ENCODE results near the gene ZNF516. TPM values are rescaled to one million over a fixed set of nuclear protein-coding genes. Genes with fewer than 3 reads are reported as not detected.

The ZNF516 gene
- total and polyA plus RNA-seq, 10 of the 15 experiments (the other 5 are each of a cell fraction or from before 2014, with no cell fraction given) = 2.0 to 32.0 (median 8.3) TPM

DNA sequence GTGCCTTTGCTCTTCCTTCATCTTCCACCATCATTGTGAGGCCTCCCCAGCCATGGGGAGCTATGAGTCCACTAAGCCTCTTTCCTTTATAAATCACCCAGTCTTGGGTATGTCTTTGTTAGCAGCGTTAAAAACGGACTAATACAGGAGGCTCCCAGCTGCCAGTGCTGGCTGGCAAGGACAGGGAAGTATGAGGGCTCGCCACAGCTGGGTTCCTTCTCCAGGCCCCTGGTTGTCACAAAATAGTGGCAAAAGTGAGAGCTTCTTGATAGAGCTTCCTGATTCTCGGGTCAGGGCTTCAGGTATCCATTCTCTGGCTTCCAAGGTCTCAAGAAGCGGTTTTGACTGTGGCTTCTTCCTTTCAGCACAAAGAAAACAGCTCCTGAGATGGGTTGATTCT is 85.0 kb downstream of the ZNF516 start:
- Histone ChIP-seq H3K79me2 (ENCODE audit: control insufficient read depth, insufficient read depth, low read length) (peaks cover 25% of the 10 kb centered on the region), H2AFZ (ENCODE audit: control insufficient read depth, low read depth, low read length) (no peak overlapping the region), H3K36me3 (ENCODE audit: control insufficient read depth in 2 of 2, insufficient read depth in 2 of 2, low read length in 1 of 2) (peaks cover 0 to 3% of the 10 kb centered on the region in 2 experiments), H3K4me2 (ENCODE audit: control insufficient read depth, insufficient read depth) (no peak overlapping the region; the same call in 1 of the 2 replicates), H3K27ac (ENCODE audit: control insufficient read depth, insufficient read depth) (peak overlapping the region; percentile 46; the same call in 1 of the 2 replicates), H3K4me3 (no peak overlapping the region), H3K9me3 (replicated peaks; ENCODE audit: control insufficient read depth, insufficient read depth, low read length) (peaks cover 4% of the 10 kb centered on the region; the same call in 2 of the 3 replicates), H3K4me1 (ENCODE audit: control insufficient read depth, insufficient read depth, low read length) (peaks cover 13% of the 10 kb centered on the region), H4K20me1 (ENCODE audit: control insufficient read depth, insufficient read depth) (no peaks in the 10 kb centered on the region), H3K27me3 (replicated peaks in 1 of 2; ENCODE audit: control insufficient read depth in 2 of 2, insufficient read depth in 2 of 2, low read length in 1 of 2) (no peaks in the 10 kb centered on the region), H3K9ac (ENCODE audit: control insufficient read depth, insufficient read depth, low read length) (no peak overlapping the region)
- intact Hi-C loops (cut with micrococcal nuclease; ENCODE audit: unreplicated experiment) (loop anchor here (5.0 kb wide), 1 partner anchor 82 kb away; no protein-coding TSS in a partner anchor), in situ Hi-C loops (cut with MboI) (no loop called here)
- POLR2A ChIA-PET = interaction anchor here (1.2 kb wide), 1 partner anchor 91 kb away, joined by 4 read pairs; no protein-coding TSS in a partner anchor
- ATAC-seq = no peak
- BruUV-seq (replicated peaks) = no TSS peak
- no peak for TF ChIP-seq RB1 (IDR thresholded peaks at IDR 0.05; ENCODE audit: borderline replicate concordance)
- no peak for TF ChIP-seq NR2F1 (conservative IDR thresholded peaks at IDR 0.05)
- no peak for TF ChIP-seq MYB (IDR thresholded peaks at IDR 0.05; ENCODE audit: borderline replicate concordance, low read depth, low read length)
- TF ChIP-seq, protein P1, sequence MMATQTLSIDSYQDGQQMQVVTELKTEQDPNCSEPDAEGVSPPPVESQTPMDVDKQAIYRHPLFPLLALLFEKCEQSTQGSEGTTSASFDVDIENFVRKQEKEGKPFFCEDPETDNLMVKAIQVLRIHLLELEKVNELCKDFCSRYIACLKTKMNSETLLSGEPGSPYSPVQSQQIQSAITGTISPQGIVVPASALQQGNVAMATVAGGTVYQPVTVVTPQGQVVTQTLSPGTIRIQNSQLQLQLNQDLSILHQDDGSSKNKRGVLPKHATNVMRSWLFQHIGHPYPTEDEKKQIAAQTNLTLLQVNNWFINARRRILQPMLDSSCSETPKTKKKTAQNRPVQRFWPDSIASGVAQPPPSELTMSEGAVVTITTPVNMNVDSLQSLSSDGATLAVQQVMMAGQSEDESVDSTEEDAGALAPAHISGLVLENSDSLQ (IDR thresholded peaks at IDR 0.05) = no peak
- 49% methylated on average over 5 of the region's 5 CpGs for WGBS (ENCODE audit: insufficient coverage, insufficient replicate concordance, low lambda C conversion rate, missing lambda C conversion rate)
- CTCF ChIA-PET = interaction anchor here (1.5 to 4.0 kb wide), 2 partner anchors 11 to 299 kb away, joined by 5 to 27 read pairs; no protein-coding TSS in a partner anchor
- SMC1A ChIA-PET (ENCODE audit: uncharacterized antibody, unreplicated experiment) = interaction anchor here (0.6 to 3.7 kb wide), 9 partner anchors 10 to 684 kb away, joined by 3 to 24 read pairs (median 4); no protein-coding TSS in a partner anchor
- RAD21 ChIA-PET (ENCODE audit: unreplicated experiment) = interaction anchor here (1.8 kb wide), 1 partner anchor 12 kb away, joined by 4 read pairs; no protein-coding TSS in a partner anchor
- no peak for DNase-seq (ENCODE audit: low read depth, low spot score)
- no peak for FAIRE-seq

Measured in GM12878 (cell line).